ENCODE measurements around the gene LHPP. TPM values are rescaled to one million over a fixed set of nuclear protein-coding genes. Genes with fewer than 3 reads are reported as not detected.

LHPP gene
- total RNA-seq, 1 experiment from 2014 or later = 24.7 TPM

DNA sequence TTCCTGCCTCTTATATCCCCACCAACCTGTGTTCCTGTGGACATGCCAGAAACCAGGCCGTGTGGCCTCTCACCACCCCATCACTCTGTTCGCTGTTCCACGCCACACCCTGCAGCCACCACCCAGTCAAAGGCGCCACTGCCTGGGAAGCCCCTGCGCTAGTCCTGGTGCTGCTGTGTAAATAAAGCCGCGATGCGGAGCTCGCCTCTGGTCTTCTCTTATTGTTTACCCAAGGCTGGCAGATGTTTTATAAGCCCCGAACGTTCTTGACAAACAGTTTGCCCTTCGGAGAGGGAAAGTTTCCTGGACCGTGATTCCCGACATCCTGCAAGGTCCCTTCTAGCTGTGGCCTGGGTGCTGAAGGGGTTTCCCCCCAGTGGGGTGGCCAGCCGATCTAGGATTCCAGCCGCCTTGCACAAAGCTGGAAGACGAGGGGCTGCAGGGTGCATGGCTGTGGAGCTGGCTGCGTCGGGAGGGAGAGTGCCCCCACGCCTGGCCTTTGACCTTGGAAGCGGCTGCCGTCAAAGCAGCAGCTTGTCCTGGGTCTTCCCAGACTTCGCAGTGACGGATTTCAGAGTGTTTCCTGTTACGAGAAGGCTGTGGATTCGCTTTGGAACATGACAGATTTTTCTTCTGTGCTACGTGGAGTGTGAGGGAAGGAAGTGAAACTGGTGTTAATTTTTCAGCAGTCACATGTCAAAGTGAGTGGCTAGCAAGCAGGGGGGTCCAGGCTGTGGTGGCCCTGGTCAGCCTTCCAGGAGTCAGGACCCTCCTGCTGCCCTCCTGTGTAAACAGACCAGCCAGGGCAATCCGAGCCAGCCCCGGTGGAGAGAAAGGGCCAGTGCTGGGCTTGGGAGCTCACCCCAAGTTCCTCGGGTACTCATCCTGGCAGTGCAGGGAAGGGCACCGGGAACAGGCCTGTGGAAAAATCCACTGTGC is 61.6 kb downstream of the LHPP start:
- ChIA-PET POLR2A (ENCODE audit: unreplicated experiment) (no interaction called here), CTCF (no interaction called here)
- no peak overlapping the region for H3K27ac ChIP-seq
- H4K20me1 ChIP-seq (ENCODE audit: insufficient read depth) = no peaks in the 10 kb centered on the region
- H3K27me3 ChIP-seq (ENCODE audit: insufficient read depth, low read depth) = no peaks in the 10 kb centered on the region
- DNase-seq = no peak
- no TSS peak for BruUV-seq (replicated peaks)
- no peaks in the 10 kb centered on the region for H3K4me1 ChIP-seq (replicated peaks; ENCODE audit: insufficient read depth)
- H3K4me3 ChIP-seq = no peak overlapping the region
- no peak overlapping the region for H2AFZ ChIP-seq
- no peaks in the 10 kb centered on the region for H3K9me2 ChIP-seq (ENCODE audit: insufficient read depth)
- intact Hi-C loops (cut with micrococcal nuclease; ENCODE audit: unreplicated experiment) = no loop called here
- H3K4me2 ChIP-seq = no peak overlapping the region
- H3F3A ChIP-seq (ENCODE audit: insufficient read depth, low read depth) = no peaks in the 10 kb centered on the region
- H3K9me3 ChIP-seq (ENCODE audit: insufficient read depth, low read depth) = no peaks in the 10 kb centered on the region
- TF ChIP-seq EZH2 (IDR thresholded peaks at IDR 0.05; ENCODE audit: low read depth) = no peak
- TF ChIP-seq, protein P1, sequence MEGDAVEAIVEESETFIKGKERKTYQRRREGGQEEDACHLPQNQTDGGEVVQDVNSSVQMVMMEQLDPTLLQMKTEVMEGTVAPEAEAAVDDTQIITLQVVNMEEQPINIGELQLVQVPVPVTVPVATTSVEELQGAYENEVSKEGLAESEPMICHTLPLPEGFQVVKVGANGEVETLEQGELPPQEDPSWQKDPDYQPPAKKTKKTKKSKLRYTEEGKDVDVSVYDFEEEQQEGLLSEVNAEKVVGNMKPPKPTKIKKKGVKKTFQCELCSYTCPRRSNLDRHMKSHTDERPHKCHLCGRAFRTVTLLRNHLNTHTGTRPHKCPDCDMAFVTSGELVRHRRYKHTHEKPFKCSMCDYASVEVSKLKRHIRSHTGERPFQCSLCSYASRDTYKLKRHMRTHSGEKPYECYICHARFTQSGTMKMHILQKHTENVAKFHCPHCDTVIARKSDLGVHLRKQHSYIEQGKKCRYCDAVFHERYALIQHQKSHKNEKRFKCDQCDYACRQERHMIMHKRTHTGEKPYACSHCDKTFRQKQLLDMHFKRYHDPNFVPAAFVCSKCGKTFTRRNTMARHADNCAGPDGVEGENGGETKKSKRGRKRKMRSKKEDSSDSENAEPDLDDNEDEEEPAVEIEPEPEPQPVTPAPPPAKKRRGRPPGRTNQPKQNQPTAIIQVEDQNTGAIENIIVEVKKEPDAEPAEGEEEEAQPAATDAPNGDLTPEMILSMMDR (conservative IDR thresholded peaks at IDR 0.05) = no peak
- no peaks in the 10 kb centered on the region for H3K79me2 ChIP-seq (ENCODE audit: low read depth)
- no peaks in the 10 kb centered on the region for H3K36me3 ChIP-seq (ENCODE audit: low read depth)

GRCh38 chr10:124523901-124524300 is 62.3 kb downstream of the LHPP start:
- ChIA-PET CTCF (no interaction called here), POLR2A (ENCODE audit: unreplicated experiment) (no interaction called here)
- Histone ChIP-seq H3K36me3 (ENCODE audit: low read depth) (no peaks in the 10 kb centered on the region), H3F3A (ENCODE audit: insufficient read depth, low read depth) (no peaks in the 10 kb centered on the region), H3K27me3 (ENCODE audit: insufficient read depth, low read depth) (no peaks in the 10 kb centered on the region), H4K20me1 (ENCODE audit: insufficient read depth) (no peaks in the 10 kb centered on the region), H2AFZ (no peak overlapping the region), H3K79me2 (ENCODE audit: low read depth) (no peaks in the 10 kb centered on the region), H3K9me3 (ENCODE audit: insufficient read depth, low read depth) (no peaks in the 10 kb centered on the region), H3K27ac (no peak overlapping the region), H3K4me3 (no peak overlapping the region), H3K4me1 (replicated peaks; ENCODE audit: insufficient read depth) (no peaks in the 10 kb centered on the region), H3K4me2 (no peak overlapping the region), H3K9me2 (ENCODE audit: insufficient read depth) (no peaks in the 10 kb centered on the region)
- intact Hi-C loops (cut with micrococcal nuclease; ENCODE audit: unreplicated experiment) = no loop called here
- no TSS peak for BruUV-seq (replicated peaks)
- no peak for DNase-seq
- TF ChIP-seq EZH2 (IDR thresholded peaks at IDR 0.05; ENCODE audit: low read depth) = no peak

- H3K79me2 ChIP-seq (ENCODE audit: low read depth) = no peaks in the 10 kb centered on the region
- H3K36me3 ChIP-seq (ENCODE audit: low read depth) = no peaks in the 10 kb centered on the region
- CTCF ChIA-PET = no interaction called here
- TF ChIP-seq EZH2 (IDR thresholded peaks at IDR 0.05; ENCODE audit: low read depth) = no peak
- TF ChIP-seq, protein P1 (conservative IDR thresholded peaks at IDR 0.05) = no peak
- no peaks in the 10 kb centered on the region for H3F3A ChIP-seq (ENCODE audit: insufficient read depth, low read depth)
- no peaks in the 10 kb centered on the region for H3K4me1 ChIP-seq (replicated peaks; ENCODE audit: insufficient read depth)
- no peak overlapping the region for H3K27ac ChIP-seq
- no peak overlapping the region for H2AFZ ChIP-seq
- no peaks in the 10 kb centered on the region for H3K9me2 ChIP-seq (ENCODE audit: insufficient read depth)
- H3K4me3 ChIP-seq = no peak overlapping the region
- H3K4me2 ChIP-seq = no peak overlapping the region
- BruUV-seq (replicated peaks) = no TSS peak
- H4K20me1 ChIP-seq (ENCODE audit: insufficient read depth) = no peaks in the 10 kb centered on the region
- intact Hi-C loops (cut with micrococcal nuclease; ENCODE audit: unreplicated experiment) = no loop called here
- H3K27me3 ChIP-seq (ENCODE audit: insufficient read depth, low read depth) = no peaks in the 10 kb centered on the region
- POLR2A ChIA-PET (ENCODE audit: unreplicated experiment) = no interaction called here
- no peaks in the 10 kb centered on the region for H3K9me3 ChIP-seq (ENCODE audit: insufficient read depth, low read depth)
- peak in 1 of 2 experiments; percentile 45 for DNase-seq
These were observed 63.5 kb downstream of the LHPP start for GRCh38 chr10:124524991-124525653.
